ENCODE measurements around the gene DNAJC11.
A peak's percentile ranks its signal among the peaks of the same experiment; 100 is the strongest.

DNAJC11 gene

GRCh38 chr1:6660415-6661049, 41.1 kb downstream of the DNAJC11 start:
- peak; percentile 87 for ATAC-seq
- TF ChIP-seq SNAI2 (CRISPR knock-in tag; IDR thresholded peaks at IDR 0.05), result 0 out of 2 replicates have a peak, but pooled peaks have one; percentile 29
- peak; percentile 78 for TF ChIP-seq ISL1 (CRISPR knock-in tag; IDR thresholded peaks at IDR 0.05)
- no peak for TF ChIP-seq ZNF565 (CRISPR knock-in tag; conservative IDR thresholded peaks at IDR 0.05; ENCODE audit: low read depth)
- TF ChIP-seq RARB (CRISPR knock-in tag; IDR thresholded peaks at IDR 0.05), result no peak
- no peak for TF ChIP-seq ARNTL (CRISPR knock-in tag; IDR thresholded peaks at IDR 0.05; ENCODE audit: borderline replicate concordance, low read depth)
- TF ChIP-seq POU6F1 (CRISPR knock-in tag; IDR thresholded peaks at IDR 0.05; ENCODE audit: borderline replicate concordance, low read depth), result peak; percentile 60; the same call in 1 of the 2 replicates
- TF ChIP-seq TCF4 (CRISPR knock-in tag; IDR thresholded peaks at IDR 0.05; ENCODE audit: borderline replicate concordance), result peak; percentile 24; the same call in 1 of the 2 replicates
- no peak for TF ChIP-seq BACH2 (CRISPR knock-in tag; IDR thresholded peaks at IDR 0.05; ENCODE audit: borderline replicate concordance)
- TF ChIP-seq TOX (CRISPR knock-in tag; IDR thresholded peaks at IDR 0.05; ENCODE audit: borderline replicate concordance), result no peak
- TF ChIP-seq PATZ1 (CRISPR knock-in tag; IDR thresholded peaks at IDR 0.05; ENCODE audit: borderline replicate concordance), result peak; percentile 48; the same call in 1 of the 2 replicates
- 0 out of 2 replicates have a peak, but pooled peaks have one; percentile 29 for TF ChIP-seq ZC3H10 (CRISPR knock-in tag; IDR thresholded peaks at IDR 0.05)
- TF ChIP-seq GLIS3 (CRISPR knock-in tag; IDR thresholded peaks at IDR 0.05), result no peak
- no peak for TF ChIP-seq ZFP30 (CRISPR knock-in tag; IDR thresholded peaks at IDR 0.05)
- no peak for TF ChIP-seq PPARA (CRISPR knock-in tag; IDR thresholded peaks at IDR 0.05; ENCODE audit: borderline replicate concordance)
- TF ChIP-seq CSRNP3 (CRISPR knock-in tag; IDR thresholded peaks at IDR 0.05), result peak; percentile 69; the same call in 1 of the 2 replicates
- no peak for TF ChIP-seq TSHZ2 (CRISPR knock-in tag; IDR thresholded peaks at IDR 0.05)
- TF ChIP-seq ZNF70 (CRISPR knock-in tag; IDR thresholded peaks at IDR 0.05), result no peak
- no peak for TF ChIP-seq ESRRG (CRISPR knock-in tag; IDR thresholded peaks at IDR 0.05)
- TF ChIP-seq OSR1 (CRISPR knock-in tag; IDR thresholded peaks at IDR 0.05), result no peak
- TF ChIP-seq ZNF8 (CRISPR knock-in tag; IDR thresholded peaks at IDR 0.05), result no peak
- no peak for TF ChIP-seq ZFP3 (CRISPR knock-in tag; IDR thresholded peaks at IDR 0.05)
- peak; percentile 88 for TF ChIP-seq CREB5 (CRISPR knock-in tag; IDR thresholded peaks at IDR 0.05; ENCODE audit: low read depth)
- no peak for TF ChIP-seq CSDC2 (CRISPR knock-in tag; IDR thresholded peaks at IDR 0.05)

- TF ChIP-seq ZFP3 (CRISPR knock-in tag; IDR thresholded peaks at IDR 0.05) (no peak), ZFP30 (CRISPR knock-in tag; IDR thresholded peaks at IDR 0.05) (no peak), TSHZ2 (CRISPR knock-in tag; IDR thresholded peaks at IDR 0.05) (no peak), PATZ1 (CRISPR knock-in tag; IDR thresholded peaks at IDR 0.05; ENCODE audit: borderline replicate concordance) (no peak), CSDC2 (CRISPR knock-in tag; IDR thresholded peaks at IDR 0.05) (no peak)
Observed at GRCh38 chr1:6658359-6659060, 43.1 kb downstream of the DNAJC11 start.

More at GRCh38 chr1:6658359-6659060, 43.1 kb downstream of the DNAJC11 start:
- ATAC-seq, result no peak
